ENCODE results near the gene ADIG.

The ADIG gene

DNA sequence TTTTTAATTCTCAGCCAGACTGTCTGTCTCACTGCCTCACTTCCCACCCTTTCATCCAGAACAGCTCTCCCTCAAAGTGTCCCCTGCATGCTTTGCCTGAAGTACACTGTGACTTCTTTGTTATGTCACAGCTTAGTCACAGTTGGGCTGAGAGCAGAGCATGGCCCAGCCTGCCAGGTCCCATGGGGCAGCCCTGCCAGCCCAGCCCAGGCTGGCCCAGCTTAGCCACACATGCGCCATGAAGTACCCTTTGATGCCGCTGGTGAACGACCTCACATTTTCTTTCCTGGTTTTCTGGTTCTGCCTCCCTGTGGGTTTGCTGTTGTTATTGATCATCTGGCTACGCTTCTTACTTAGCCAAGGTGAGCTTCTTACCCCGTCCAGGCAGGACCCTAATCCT, at the start of gene ADIG:
ADIG (plus strand) TSS at position 185 of the 400 bp plus-strand sequence; CDS start at position 239, 54 bp downstream.
- DNase-seq (ENCODE audit: low read depth) = no peak
- TF ChIP-seq, protein P1, sequence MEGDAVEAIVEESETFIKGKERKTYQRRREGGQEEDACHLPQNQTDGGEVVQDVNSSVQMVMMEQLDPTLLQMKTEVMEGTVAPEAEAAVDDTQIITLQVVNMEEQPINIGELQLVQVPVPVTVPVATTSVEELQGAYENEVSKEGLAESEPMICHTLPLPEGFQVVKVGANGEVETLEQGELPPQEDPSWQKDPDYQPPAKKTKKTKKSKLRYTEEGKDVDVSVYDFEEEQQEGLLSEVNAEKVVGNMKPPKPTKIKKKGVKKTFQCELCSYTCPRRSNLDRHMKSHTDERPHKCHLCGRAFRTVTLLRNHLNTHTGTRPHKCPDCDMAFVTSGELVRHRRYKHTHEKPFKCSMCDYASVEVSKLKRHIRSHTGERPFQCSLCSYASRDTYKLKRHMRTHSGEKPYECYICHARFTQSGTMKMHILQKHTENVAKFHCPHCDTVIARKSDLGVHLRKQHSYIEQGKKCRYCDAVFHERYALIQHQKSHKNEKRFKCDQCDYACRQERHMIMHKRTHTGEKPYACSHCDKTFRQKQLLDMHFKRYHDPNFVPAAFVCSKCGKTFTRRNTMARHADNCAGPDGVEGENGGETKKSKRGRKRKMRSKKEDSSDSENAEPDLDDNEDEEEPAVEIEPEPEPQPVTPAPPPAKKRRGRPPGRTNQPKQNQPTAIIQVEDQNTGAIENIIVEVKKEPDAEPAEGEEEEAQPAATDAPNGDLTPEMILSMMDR (IDR thresholded peaks at IDR 0.05; ENCODE audit: low read length, missing control alignments) = no peak
- H3K4me3 ChIP-seq (replicated peaks; ENCODE audit: low read depth, low read length) = no peak within 1 kb of the TSS

DNA sequence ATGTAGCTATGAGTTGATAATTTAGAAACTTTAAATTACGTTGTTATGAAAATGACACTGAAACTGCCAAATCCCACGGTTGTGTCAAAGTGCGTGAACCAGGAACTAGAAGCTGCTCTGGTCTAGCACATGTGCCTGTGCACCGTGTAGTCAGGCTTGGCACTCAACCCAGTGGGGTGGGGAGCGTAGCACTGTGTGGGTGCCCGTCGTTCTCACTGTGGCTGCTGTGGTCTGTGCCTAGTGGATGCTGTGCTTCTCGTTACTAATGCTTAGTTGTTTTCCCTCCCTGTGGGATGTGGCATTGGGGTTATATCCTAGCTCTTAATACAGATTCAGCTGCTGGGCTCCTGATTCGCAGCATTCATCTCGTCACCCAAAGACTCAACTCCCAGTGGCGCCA, 46.2 kb upstream of the ADIG start:
- no peak for DNase-seq (ENCODE audit: low read depth)
- no peak overlapping the region for H3K4me3 ChIP-seq (replicated peaks; ENCODE audit: low read depth, low read length)
- TF ChIP-seq, protein P1 (IDR thresholded peaks at IDR 0.05; ENCODE audit: low read length, missing control alignments) = no peak

DNA sequence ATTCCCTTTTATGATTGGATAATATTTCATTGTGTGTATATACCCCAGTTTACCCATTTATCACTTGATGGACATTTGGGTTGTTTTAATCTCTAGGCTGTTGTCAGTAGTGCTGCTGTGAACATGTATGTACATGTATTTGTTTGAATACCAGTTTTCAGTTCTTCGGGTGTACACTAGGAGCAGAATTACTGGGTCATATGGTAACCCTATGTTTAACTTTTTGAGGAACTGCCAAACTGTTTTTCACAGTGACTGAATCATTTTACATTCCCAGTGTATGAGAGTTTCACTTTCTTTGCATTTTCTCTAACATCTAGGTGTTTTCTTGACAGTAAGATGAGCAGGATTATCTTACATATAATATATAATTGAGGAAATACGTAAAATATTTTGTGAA, 44.7 kb upstream of the ADIG start:
- TF ChIP-seq, protein P1 (IDR thresholded peaks at IDR 0.05; ENCODE audit: low read length, missing control alignments) = no peak
- no peak for DNase-seq (ENCODE audit: low read depth)
- H3K4me3 ChIP-seq (replicated peaks; ENCODE audit: low read depth, low read length) = no peak overlapping the region

DNA sequence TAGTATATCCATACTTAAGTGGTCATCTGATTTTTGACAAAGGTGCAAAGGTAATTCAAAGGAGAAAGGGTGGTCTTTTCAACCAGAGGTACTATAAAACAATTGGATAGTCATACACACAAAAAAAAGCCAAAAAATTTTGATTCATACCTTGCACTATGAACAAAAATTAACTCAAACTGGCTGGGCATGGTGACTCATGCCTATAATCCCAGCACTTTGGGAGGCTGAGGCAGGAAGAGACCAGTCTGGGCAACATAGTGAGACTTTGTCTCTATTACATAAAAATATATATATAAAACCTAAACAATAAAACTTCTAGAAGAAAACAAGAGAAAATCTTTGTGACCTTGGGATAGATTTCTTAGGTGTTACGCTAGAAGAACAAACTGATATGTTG, 43.8 kb upstream of the ADIG start:
- DNase-seq (ENCODE audit: low read depth) = no peak
- TF ChIP-seq, protein P1 (IDR thresholded peaks at IDR 0.05; ENCODE audit: low read length, missing control alignments) = no peak
- no peak overlapping the region for H3K4me3 ChIP-seq (replicated peaks; ENCODE audit: low read depth, low read length)

DNA sequence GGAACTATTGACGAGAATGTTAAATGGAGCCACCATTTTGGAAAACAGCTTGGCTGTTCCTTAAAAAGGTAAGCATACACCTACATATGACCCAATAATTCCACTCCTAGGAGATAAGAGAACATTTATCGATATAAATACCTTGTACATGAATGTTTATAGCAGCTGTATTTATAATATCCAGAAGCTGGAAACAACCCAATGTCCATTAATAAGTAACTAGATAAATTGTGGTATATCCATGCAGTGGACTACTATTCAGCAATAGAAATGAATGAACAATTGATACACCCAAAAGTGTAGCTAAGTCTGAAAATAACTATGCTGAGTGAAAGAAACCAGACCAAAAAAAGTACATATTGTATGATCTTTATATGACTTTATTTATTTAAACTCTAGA, 42.2 kb upstream of the ADIG start:
- H3K4me3 ChIP-seq (replicated peaks; ENCODE audit: low read depth, low read length) = no peak overlapping the region
- no peak for DNase-seq (ENCODE audit: low read depth)
- TF ChIP-seq, protein P1 (IDR thresholded peaks at IDR 0.05; ENCODE audit: low read length, missing control alignments) = no peak

DNA sequence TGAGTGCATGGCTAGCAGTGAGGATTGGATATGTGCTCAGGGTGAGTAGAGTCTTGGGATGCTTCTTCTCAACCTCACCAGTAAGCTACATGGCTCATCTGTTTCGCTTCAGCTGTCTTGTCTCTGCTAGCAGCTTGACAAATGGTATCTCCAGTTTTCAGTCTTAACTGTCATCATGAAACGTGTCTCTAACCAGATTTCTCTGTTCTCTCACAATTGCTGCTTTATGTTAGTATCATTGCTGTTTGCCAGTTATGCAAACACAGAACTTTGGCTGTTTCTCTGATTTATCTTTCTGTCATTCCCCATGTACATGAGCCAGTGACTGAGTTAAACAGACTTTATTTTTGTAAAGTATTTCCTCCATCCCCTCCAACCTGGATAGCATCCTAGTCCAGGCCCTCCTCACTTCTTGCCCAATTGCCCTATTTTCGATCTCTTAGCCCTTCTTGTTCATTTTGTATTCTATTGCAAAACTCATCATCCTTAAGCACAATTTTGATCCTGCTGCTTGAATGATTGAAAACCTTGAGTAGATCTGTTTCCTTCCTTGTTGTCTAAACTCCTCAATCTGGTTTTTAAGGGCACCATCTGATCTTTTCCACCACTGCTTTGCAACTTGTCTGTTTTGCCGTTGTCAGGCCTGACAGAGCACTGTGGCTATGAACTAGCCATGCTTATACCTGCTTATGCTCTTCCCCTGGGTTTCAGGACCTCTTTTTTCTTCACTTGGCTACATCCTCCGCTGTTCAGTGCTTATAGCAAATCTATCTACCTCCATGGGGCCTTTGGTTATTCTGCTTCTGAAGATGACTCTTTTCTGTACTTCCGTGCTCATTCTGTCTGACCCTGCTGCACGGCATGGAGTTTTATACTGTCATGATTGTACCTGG, 37.7 kb upstream of the ADIG start:
- no peak overlapping the region for H3K4me3 ChIP-seq (replicated peaks; ENCODE audit: low read depth, low read length)
- TF ChIP-seq, protein P1 (IDR thresholded peaks at IDR 0.05; ENCODE audit: low read length, missing control alignments) = no peak
- DNase-seq (ENCODE audit: low read depth) = no peak

DNA sequence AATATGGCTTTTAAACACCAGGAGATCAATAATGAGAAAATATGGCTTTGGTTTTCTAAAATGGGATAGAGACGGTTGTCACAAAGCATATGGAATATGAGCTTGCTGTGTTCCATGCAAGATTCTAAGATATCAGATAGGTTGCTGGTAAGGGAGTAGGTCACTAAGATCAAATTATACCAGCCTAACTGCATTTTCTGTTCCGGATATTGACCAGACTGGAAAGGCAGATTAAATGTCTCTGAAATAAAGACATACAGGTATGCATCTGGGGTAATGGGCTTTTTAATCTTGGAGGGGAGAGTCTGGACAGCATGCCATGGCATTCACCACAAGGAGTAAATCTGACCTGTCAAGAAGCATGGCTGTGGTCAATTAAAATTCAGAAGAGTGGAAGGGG, 35.2 kb upstream of the ADIG start:
- no peak overlapping the region for H3K4me3 ChIP-seq (replicated peaks; ENCODE audit: low read depth, low read length)
- TF ChIP-seq, protein P1 (IDR thresholded peaks at IDR 0.05; ENCODE audit: low read length, missing control alignments) = no peak
- no peak for DNase-seq (ENCODE audit: low read depth)

Measured in fibroblast of pulmonary artery (primary cell).